ENCODE results near the gene RASA2. TPM values are rescaled to one million over a fixed set of nuclear protein-coding genes. Genes with fewer than 3 reads are reported as not detected.

Gene RASA2
- total and polyA plus RNA-seq, 4 donors: 6.9 to 26.1 (median 16.6) TPM

DNA sequence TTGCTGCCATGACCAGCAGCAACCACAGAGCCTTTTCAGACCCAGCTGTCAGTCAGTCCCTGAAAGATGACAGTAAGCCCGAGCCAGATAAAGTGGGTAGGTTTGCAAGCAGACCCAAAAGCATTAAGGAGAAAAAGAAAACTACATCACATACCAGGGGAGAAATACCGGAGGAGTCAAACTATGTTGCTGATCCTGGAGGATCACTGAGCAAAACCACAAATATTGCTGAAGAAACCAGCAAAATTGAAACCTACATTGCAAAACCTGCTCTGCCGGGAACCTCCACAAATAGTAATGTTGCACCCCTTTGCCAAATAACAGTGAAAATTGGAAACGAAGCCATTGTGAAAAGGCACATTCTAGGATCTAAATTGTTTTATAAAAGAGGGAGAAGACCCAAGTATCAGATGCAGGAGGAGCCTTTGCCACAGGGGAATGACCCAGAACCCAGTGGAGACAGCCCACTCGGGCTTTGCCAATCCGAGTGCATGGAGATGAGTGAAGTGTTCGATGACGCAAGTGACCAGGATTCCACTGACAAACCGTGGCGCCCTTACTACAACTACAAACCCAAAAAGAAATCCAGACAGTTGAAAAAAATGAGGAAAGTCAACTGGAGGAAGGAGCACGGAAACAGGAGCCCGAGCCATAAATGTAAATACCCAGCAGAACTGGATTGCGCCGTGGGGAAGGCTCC is 42.1 kb upstream of the RASA2 start:
- H3K9me3 ChIP-seq (ENCODE audit: control insufficient read depth, low read length): no peaks in the 10 kb centered on the region
- DNase-seq (no peak), ATAC-seq (ENCODE audit: low FRiP score) (no peak)
- intact Hi-C loops (cut with DNase I): loop anchor here in 1 of 2 donors (5.0 kb wide), 2 partner anchors 37 to 77 kb away; partner anchors contain the start of gene ZBTB38
- no peak overlapping the region for H3K27ac ChIP-seq (ENCODE audit: low read depth in 1 of 2, low read length in 2 of 2)
- no peaks in the 10 kb centered on the region for H3K27me3 ChIP-seq (ENCODE audit: control insufficient read depth in 1 of 2, insufficient read depth in 2 of 2, low read length in 1 of 2)
- H3K4me1 ChIP-seq (ENCODE audit: control insufficient read depth in 1 of 2, insufficient read depth in 2 of 2, low read length in 2 of 2): peaks cover 5 to 13% of the 10 kb centered on the region in 2 donors
- H3K4me3 ChIP-seq (ENCODE audit: low read length in 2 of 2): no peak overlapping the region
- 97 to 98% methylated on average over 14 of the region's 14 CpGs for WGBS, 2 donors
- peaks cover 4 to 12% of the 10 kb centered on the region in 2 donors for H3K36me3 ChIP-seq (ENCODE audit: control insufficient read depth in 1 of 2, insufficient read depth in 2 of 2, low read length in 1 of 2)

DNA sequence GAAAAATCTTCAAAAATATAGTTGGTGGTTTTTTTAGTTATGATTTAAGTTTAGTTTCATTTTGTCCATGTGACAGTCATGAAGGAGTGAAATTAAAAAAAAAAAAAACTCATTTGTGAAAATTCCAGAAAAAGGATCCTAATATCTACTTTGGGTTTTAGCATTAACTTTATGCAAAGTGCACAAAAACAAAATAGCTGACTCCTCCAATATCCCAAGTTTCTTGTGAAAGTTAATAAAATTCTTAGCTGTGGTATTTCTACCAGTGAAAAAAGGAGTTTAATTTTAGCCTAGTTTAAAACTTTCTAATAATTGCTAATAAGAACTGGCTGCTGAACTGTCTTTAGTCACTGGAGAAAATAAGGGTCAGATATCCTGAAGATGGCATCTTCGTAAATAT is 40.8 kb upstream of the RASA2 start:
- Histone ChIP-seq H3K9me3 (ENCODE audit: control insufficient read depth, low read length) (no peaks in the 10 kb centered on the region), H3K27ac (ENCODE audit: low read depth in 1 of 2, low read length in 2 of 2) (no peak overlapping the region), H3K4me3 (ENCODE audit: low read length in 2 of 2) (no peak overlapping the region), H3K36me3 (ENCODE audit: control insufficient read depth in 1 of 2, insufficient read depth in 2 of 2, low read length in 1 of 2) (peaks cover 4 to 12% of the 10 kb centered on the region in 2 donors), H3K4me1 (ENCODE audit: control insufficient read depth in 1 of 2, insufficient read depth in 2 of 2, low read length in 2 of 2) (peaks cover 5 to 12% of the 10 kb centered on the region in 2 donors), H3K27me3 (ENCODE audit: control insufficient read depth in 1 of 2, insufficient read depth in 2 of 2, low read length in 1 of 2) (no peaks in the 10 kb centered on the region)
- WGBS, 2 donors: 100% methylated on average over 1 of the region's 1 CpG
- intact Hi-C loops (cut with DNase I): no loop called here
- DNase-seq: no peak
- ATAC-seq (ENCODE audit: low FRiP score): no peak

DNA sequence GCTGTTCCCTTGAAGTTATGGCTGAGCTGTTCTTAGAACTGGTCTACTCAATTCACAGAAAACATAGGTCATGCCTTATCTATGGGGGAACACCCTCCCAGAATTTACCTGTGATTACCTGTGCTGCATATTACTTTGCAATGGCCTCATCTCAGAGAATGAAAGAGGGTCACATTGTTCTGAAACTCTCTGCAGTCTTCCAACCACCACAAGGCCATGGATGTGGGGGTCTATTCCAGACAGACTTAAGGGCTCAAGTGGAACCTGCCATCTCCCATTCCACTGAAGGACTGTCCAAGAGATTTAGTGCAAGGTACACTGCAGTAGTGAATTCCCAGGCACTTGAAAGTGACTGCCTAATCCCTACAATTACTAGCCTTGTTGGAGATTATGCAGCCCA is 40.1 kb upstream of the RASA2 start:
- intact Hi-C loops (cut with DNase I): no loop called here
- Histone ChIP-seq H3K4me1 (ENCODE audit: control insufficient read depth in 1 of 2, insufficient read depth in 2 of 2, low read length in 2 of 2) (peaks cover 4 to 8% of the 10 kb centered on the region in 2 donors), H3K36me3 (ENCODE audit: control insufficient read depth in 1 of 2, insufficient read depth in 2 of 2, low read length in 1 of 2) (peaks cover 4 to 12% of the 10 kb centered on the region in 2 donors), H3K27me3 (ENCODE audit: control insufficient read depth in 1 of 2, insufficient read depth in 2 of 2, low read length in 1 of 2) (no peaks in the 10 kb centered on the region), H3K27ac (ENCODE audit: low read depth in 1 of 2, low read length in 2 of 2) (no peak overlapping the region), H3K4me3 (ENCODE audit: low read length in 2 of 2) (no peak overlapping the region), H3K9me3 (ENCODE audit: control insufficient read depth, low read length) (no peaks in the 10 kb centered on the region)
- DNase-seq (no peak), ATAC-seq (ENCODE audit: low FRiP score) (no peak)

DNA sequence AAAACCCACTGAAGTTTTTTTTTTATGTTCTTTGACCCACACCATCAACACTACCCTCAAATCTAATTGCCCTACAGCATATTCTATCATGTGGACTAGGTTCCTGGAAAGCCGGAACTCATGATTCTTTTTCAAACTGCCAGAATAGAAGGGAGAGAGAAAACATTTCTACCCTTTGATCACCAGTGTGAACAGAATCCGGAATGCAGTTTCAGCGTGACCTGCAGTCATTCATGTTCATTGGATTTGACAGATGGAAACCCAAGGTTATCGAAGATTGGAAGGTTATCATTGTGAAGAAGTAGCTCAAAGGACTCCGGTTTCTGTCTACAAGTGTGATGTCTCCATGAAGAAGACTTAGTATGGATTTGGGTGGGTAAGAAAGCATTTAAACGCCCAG is 39.4 kb upstream of the RASA2 start:
- no peaks in the 10 kb centered on the region for H3K27me3 ChIP-seq (ENCODE audit: control insufficient read depth in 1 of 2, insufficient read depth in 2 of 2, low read length in 1 of 2)
- H3K36me3 ChIP-seq (ENCODE audit: control insufficient read depth in 1 of 2, insufficient read depth in 2 of 2, low read length in 1 of 2): peaks cover 4 to 12% of the 10 kb centered on the region in 2 donors
- WGBS, 2 donors: 73 to 82% methylated on average over 6 of the region's 6 CpGs
- no peak for DNase-seq
- no peak overlapping the region for H3K4me3 ChIP-seq (ENCODE audit: low read length in 2 of 2)
- no peak overlapping the region for H3K27ac ChIP-seq (ENCODE audit: low read depth in 1 of 2, low read length in 2 of 2)
- H3K9me3 ChIP-seq (ENCODE audit: control insufficient read depth, low read length): no peaks in the 10 kb centered on the region
- peaks cover 2 to 8% of the 10 kb centered on the region in 2 donors for H3K4me1 ChIP-seq (ENCODE audit: control insufficient read depth in 1 of 2, insufficient read depth in 2 of 2, low read length in 2 of 2)
- ATAC-seq (ENCODE audit: low FRiP score): no peak
- intact Hi-C loops (cut with DNase I): no loop called here

DNA sequence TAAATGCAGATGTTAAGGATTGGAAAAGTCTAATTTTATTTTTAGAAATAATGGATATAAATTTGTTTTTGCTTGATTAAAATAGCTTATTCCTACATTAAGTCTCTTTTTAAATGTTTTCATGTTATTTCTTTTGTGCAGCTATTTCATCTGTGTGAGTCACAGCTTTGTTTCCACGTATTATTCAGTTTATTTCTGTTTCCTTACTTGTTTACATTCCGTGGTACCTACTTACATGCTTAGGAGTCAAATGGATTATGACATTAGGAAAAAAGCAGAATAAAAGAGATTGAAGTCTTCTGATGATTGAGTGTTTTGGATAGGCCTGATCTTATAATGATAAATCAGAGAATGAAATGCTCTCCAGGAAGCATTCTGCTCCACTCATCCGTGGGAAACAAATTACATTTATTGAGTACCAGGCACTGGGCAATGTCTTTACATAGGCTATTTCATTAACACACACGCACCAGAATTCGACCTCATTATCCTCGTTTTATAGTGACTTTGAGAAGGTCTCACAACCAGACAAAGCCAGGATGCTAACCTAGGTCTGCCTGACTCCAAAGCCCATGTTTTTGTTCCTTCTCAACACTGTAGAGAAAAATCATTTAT is 38.1 kb upstream of the RASA2 start:
- intact Hi-C loops (cut with DNase I): no loop called here
- Histone ChIP-seq H3K27ac (ENCODE audit: low read depth in 1 of 2, low read length in 2 of 2) (peak overlapping the region; percentile 25 to 57), H3K27me3 (ENCODE audit: control insufficient read depth in 1 of 2, insufficient read depth in 2 of 2, low read length in 1 of 2) (no peaks in the 10 kb centered on the region), H3K9me3 (ENCODE audit: control insufficient read depth, low read length) (no peaks in the 10 kb centered on the region), H3K4me1 (ENCODE audit: control insufficient read depth in 1 of 2, insufficient read depth in 2 of 2, low read length in 2 of 2) (peaks cover 0 to 3% of the 10 kb centered on the region in 2 donors), H3K36me3 (ENCODE audit: control insufficient read depth in 1 of 2, insufficient read depth in 2 of 2, low read length in 1 of 2) (peaks cover 2 to 4% of the 10 kb centered on the region in 2 donors), H3K4me3 (ENCODE audit: low read length in 2 of 2) (no peak overlapping the region)
- ATAC-seq (ENCODE audit: low FRiP score) (no peak), DNase-seq (no peak)
- 43% methylated on average over 6 of the region's 6 CpGs for WGBS, 2 donors

DNA sequence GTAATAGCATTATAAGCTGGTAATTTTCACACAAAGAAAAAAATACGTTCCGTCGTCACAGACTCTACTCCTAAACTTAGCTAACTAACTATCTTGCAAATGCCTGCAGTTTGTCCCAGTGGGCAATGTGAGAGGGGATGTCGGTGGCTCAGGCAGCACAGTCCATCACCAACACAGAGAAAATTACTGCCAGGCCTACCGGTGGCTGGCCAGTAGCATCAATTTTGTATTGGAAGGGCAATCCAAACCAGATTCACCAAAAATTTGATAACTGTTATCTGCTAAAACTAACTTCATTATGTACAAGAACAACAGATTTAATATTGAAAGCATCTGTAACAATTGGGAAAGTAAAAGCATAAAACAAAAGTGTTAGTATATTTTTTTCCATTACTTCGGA is 37.4 kb upstream of the RASA2 start:
- intact Hi-C loops (cut with DNase I): no loop called here
- no peaks in the 10 kb centered on the region for H3K9me3 ChIP-seq (ENCODE audit: control insufficient read depth, low read length)
- 50 to 58% methylated on average over 6 of the region's 6 CpGs for WGBS, 2 donors
- no peaks in the 10 kb centered on the region for H3K27me3 ChIP-seq (ENCODE audit: control insufficient read depth in 1 of 2, insufficient read depth in 2 of 2, low read length in 1 of 2)
- peaks cover 0 to 3% of the 10 kb centered on the region in 2 donors for H3K4me1 ChIP-seq (ENCODE audit: control insufficient read depth in 1 of 2, insufficient read depth in 2 of 2, low read length in 2 of 2)
- H3K27ac ChIP-seq (ENCODE audit: low read depth in 1 of 2, low read length in 2 of 2): no peak overlapping the region
- H3K36me3 ChIP-seq (ENCODE audit: control insufficient read depth in 1 of 2, insufficient read depth in 2 of 2, low read length in 1 of 2): peaks cover 1 to 2% of the 10 kb centered on the region in 2 donors
- no peak overlapping the region for H3K4me3 ChIP-seq (ENCODE audit: low read length in 2 of 2)
- DNase-seq: no peak
- no peak for ATAC-seq (ENCODE audit: low FRiP score)

DNA sequence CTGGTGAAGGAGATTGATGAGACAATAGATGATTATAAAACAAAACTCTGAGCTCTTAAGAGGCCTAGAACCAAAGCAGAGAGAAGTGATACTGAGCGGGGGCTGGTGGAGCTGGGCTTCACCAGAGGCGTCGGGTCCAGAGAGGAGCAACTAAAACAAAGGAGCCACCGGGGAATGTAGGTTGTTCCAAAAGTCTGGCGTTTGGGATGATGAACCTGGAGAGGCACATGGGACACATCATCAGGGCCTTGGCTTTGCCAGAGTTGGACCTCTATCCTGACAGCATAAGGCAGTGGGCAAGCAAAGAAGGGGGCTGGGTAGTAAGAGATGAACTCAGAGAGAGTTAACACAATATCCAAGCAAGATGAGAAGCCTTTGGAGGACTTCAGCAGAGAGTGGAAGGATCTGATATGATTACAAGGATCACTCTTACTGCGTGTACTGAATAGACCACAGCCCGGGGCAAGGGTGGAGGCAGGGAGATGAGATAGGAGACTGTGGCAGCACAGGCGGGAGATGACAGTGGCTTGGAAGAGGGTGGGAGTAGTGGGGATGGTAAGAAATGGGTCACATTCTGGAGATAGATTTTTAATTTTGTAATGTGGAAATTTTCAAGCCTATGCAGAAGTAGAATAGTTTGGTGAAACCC is 36.0 kb upstream of the RASA2 start:
- Histone ChIP-seq H3K36me3 (ENCODE audit: control insufficient read depth in 1 of 2, insufficient read depth in 2 of 2, low read length in 1 of 2) (no peaks in the 10 kb centered on the region), H3K9me3 (ENCODE audit: control insufficient read depth, low read length) (no peaks in the 10 kb centered on the region), H3K4me1 (ENCODE audit: control insufficient read depth in 1 of 2, insufficient read depth in 2 of 2, low read length in 2 of 2) (peaks cover 0 to 3% of the 10 kb centered on the region in 2 donors), H3K4me3 (ENCODE audit: low read length in 2 of 2) (no peak overlapping the region), H3K27me3 (ENCODE audit: control insufficient read depth in 1 of 2, insufficient read depth in 2 of 2, low read length in 1 of 2) (no peaks in the 10 kb centered on the region), H3K27ac (ENCODE audit: low read depth in 1 of 2, low read length in 2 of 2) (peak overlapping the region; percentile 58 to 72)
- no peak for DNase-seq
- WGBS, 2 donors: 67 to 71% methylated on average over 8 of the region's 8 CpGs
- intact Hi-C loops (cut with DNase I): loop anchor here (5.0 to 10.0 kb wide), 3 partner anchors 49 to 216 kb away; partner anchors contain the start of gene PXYLP1 (in 1 of the 2)
- no peak for ATAC-seq (ENCODE audit: low FRiP score)

DNA sequence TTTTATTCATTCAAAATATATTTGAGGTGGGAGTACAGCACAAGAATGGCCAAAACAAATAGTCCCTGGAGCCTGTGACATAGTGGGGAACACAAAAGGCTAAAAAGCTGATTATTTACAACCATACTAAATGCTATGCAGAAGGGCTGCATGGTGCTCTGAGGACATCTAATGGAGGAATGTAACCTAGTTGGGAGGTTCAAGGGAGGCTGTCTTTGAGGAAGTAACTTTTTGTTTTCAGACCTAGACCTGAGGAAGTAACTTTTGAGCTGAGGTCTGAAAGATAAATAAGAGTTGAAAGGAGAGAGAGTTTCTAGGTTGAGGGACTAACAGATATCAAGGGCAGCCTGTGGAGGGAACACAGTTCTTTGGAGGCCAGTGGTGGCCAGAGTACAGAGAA is 34.8 kb upstream of the RASA2 start:
- Histone ChIP-seq H3K4me1 (ENCODE audit: control insufficient read depth in 1 of 2, insufficient read depth in 2 of 2, low read length in 2 of 2) (peaks cover 0 to 3% of the 10 kb centered on the region in 2 donors), H3K9me3 (ENCODE audit: control insufficient read depth, low read length) (no peaks in the 10 kb centered on the region), H3K27me3 (ENCODE audit: control insufficient read depth in 1 of 2, insufficient read depth in 2 of 2, low read length in 1 of 2) (no peaks in the 10 kb centered on the region), H3K36me3 (ENCODE audit: control insufficient read depth in 1 of 2, insufficient read depth in 2 of 2, low read length in 1 of 2) (no peaks in the 10 kb centered on the region), H3K4me3 (ENCODE audit: low read length in 2 of 2) (no peak overlapping the region), H3K27ac (ENCODE audit: low read depth in 1 of 2, low read length in 2 of 2) (peak overlapping the region in 1 of 2 donors; percentile 37)
- ATAC-seq (ENCODE audit: low FRiP score) (peak; percentile 81), DNase-seq (no peak)
- intact Hi-C loops (cut with DNase I): loop anchor here (2.0 to 10.0 kb wide), 4 partner anchors 50 to 217 kb away; partner anchors contain the start of gene PXYLP1 (in 1 of the 2)
